CD4-positive, alpha-beta memory T cell (primary cell): ENCODE data around the gene COL6A5. TPM values are rescaled to one million over a fixed set of nuclear protein-coding genes. Genes with fewer than 3 reads are reported as not detected.
"Not testable (repeated sequence)": the region's sequence is repeated elsewhere in the genome, so short reads cannot be mapped to it uniquely, and the experiment has no call there.

ENCODE experiments used
- CTCF ChIA-PET: fragments of 350-600 bp; sonication (Branson Sonifier 250); formaldehyde crosslinking; loops from one replicate; lab custom pipeline; 2021; ENCODE audit warnings: inconsistent platforms; ENCODE audit not compliant: partially characterized antibody; lab: Charles Lee
- POLR2A ChIA-PET: fragments of 350-600 bp; sonication (Branson Sonifier 250); formaldehyde crosslinking; loops from one replicate; lab custom pipeline; 2021; ENCODE audit not compliant: partially characterized antibody; lab: Charles Lee
- DNase-seq, 5 donors: peaks; one replicate each; pipeline versions ENCODE4 v3.0.0 to v3.0.0-alpha.2; 2020 to 2022; ENCODE audit warnings: mixed read lengths in 1 of 5
- H3K27ac ChIP-seq: one replicate; pipeline ENCODE4 v1.7.0; 2013; ENCODE audit warnings: low read depth, low read length
- H3K27me3 ChIP-seq: 2 replicates; pipeline ENCODE4 v1.7.0; 2013; ENCODE audit warnings: mild to moderate bottlenecking, low read length, moderate library complexity; ENCODE audit not compliant: insufficient read depth
- H3K36me3 ChIP-seq: 2 replicates; pipeline ENCODE4 v1.7.0; 2013; ENCODE audit warnings: mild to moderate bottlenecking, low read length, moderate library complexity; ENCODE audit not compliant: insufficient read depth
- H3K4me1 ChIP-seq: 2 replicates; pipeline ENCODE4 v1.7.0; 2013; ENCODE audit warnings: mild to moderate bottlenecking, low read length, moderate library complexity; ENCODE audit not compliant: insufficient read depth
- H3K4me3 ChIP-seq, 2 donors: one replicate each; pipeline ENCODE4 v1.7.0; 2013; ENCODE audit warnings: low read length in 2 of 2, mild to moderate bottlenecking in 1 of 2
- H3K9me3 ChIP-seq, 2 donors: one replicate each; pipeline ENCODE4 v1.7.0; 2013; ENCODE audit warnings: low read length in 2 of 2, control low read depth in 1 of 2; ENCODE audit not compliant: control insufficient read depth in 1 of 2
- H3K27ac Mint-ChIP-seq, 7 donors: one replicate each; pipeline ENCODE4 v1.8.0; 2020 to 2021; ENCODE audit warnings: mixed read lengths in 7 of 7, mild to moderate bottlenecking in 6 of 7, inconsistent platforms in 3 of 7, moderate library complexity in 3 of 7
- H3K27me3 Mint-ChIP-seq, 2 donors: one replicate each; pipeline ENCODE4 v1.8.0; 2020 to 2021; ENCODE audit warnings: mixed read lengths in 2 of 2
- H3K36me3 Mint-ChIP-seq, 2 donors: one replicate each; pipeline ENCODE4 v1.8.0; 2020 to 2021; ENCODE audit warnings: mixed read lengths in 2 of 2, inconsistent platforms in 1 of 2, mild to moderate bottlenecking in 1 of 2
- H3K4me1 Mint-ChIP-seq, 4 donors: one replicate each; pipeline ENCODE4 v1.8.0; 2020 to 2021; ENCODE audit warnings: mixed read lengths in 4 of 4, mild to moderate bottlenecking in 1 of 4
- H3K4me3 Mint-ChIP-seq, 8 donors: one replicate each; pipeline ENCODE4 v1.8.0; 2020 to 2021; ENCODE audit warnings: mixed read lengths in 8 of 8, mild to moderate bottlenecking in 7 of 8, moderate library complexity in 6 of 8, inconsistent platforms in 3 of 8
- H3K9me3 Mint-ChIP-seq, 8 donors: one replicate each; pipeline ENCODE4 v1.8.0; 2020 to 2021; ENCODE audit warnings: mixed read lengths in 8 of 8, mild to moderate bottlenecking in 5 of 8, inconsistent platforms in 3 of 8, moderate library complexity in 1 of 8
- intact Hi-C: fragments of 100-400 bp; cut with micrococcal nuclease; formaldehyde crosslinking; loops from one replicate; pipeline ENCODE4 v1.15.1; 2023
- polyA plus RNA-seq, 2 donors: library from polyadenylated mRNA; unstranded; fragments of 300-500 nt; fragmentation: Illumina TruSeq; gene quantifications; one replicate each; pipeline ENCODE4 v1.2.3, GENCODE V29; 2021
- total RNA-seq, 2 experiments: library from RNA; stranded (reverse); gene quantifications; one replicate each; pipeline ENCODE4 v1.2.3, GENCODE V29; 2021

The COL6A5 gene
- total and polyA plus RNA-seq, 4 experiments from 2014 or later, result not detected

- no peaks in the 10 kb centered on the region for H3K4me1 Mint-ChIP-seq
- H3K4me1 ChIP-seq, result no peaks in the 10 kb centered on the region
- H3K27ac Mint-ChIP-seq, result no peak overlapping the region
Measured at GRCh38 chr3:130433306-130433705, 87.8 kb downstream of the COL6A5 start.

GRCh38 chr3:130442284-130442683 lies 96.8 kb downstream of the COL6A5 start:
- POLR2A ChIA-PET, result no interaction called here
- CTCF ChIA-PET, result no interaction called here
- intact Hi-C loops, result no loop called here
- Mint-ChIP-seq H3K36me3 (no peaks in the 10 kb centered on the region), H3K27me3 (peaks cover 4 to 5% of the 10 kb centered on the region in 2 donors), H3K9me3 (peaks cover 0 to 3% (median 0%) of the 10 kb centered on the region in 8 donors), H3K27ac (no peak overlapping the region), H3K4me1 (no peaks in the 10 kb centered on the region), H3K4me3 (no peak overlapping the region)
- Histone ChIP-seq H3K27me3 (no peaks in the 10 kb centered on the region), H3K4me3 (no peak overlapping the region), H3K9me3 (no peaks in the 10 kb centered on the region), H3K4me1 (no peaks in the 10 kb centered on the region), H3K27ac (no peak overlapping the region), H3K36me3 (no peaks in the 10 kb centered on the region)
- no peak for DNase-seq

More at GRCh38 chr3:130433306-130433705, 87.8 kb downstream of the COL6A5 start:
- no peaks in the 10 kb centered on the region for H3K36me3 Mint-ChIP-seq
- no peak overlapping the region for H3K27ac ChIP-seq
- peaks cover 0 to 6% of the 10 kb centered on the region in 2 donors for H3K27me3 Mint-ChIP-seq
- H3K27me3 ChIP-seq, result no peaks in the 10 kb centered on the region
- no peak overlapping the region for H3K4me3 Mint-ChIP-seq
- H3K9me3 ChIP-seq, result no peaks in the 10 kb centered on the region
- no peaks in the 10 kb centered on the region for H3K36me3 ChIP-seq
- POLR2A ChIA-PET, result no interaction called here
- no peak overlapping the region for H3K4me3 ChIP-seq
- H3K9me3 Mint-ChIP-seq, result peaks cover 0 to 7% (median 3%) of the 10 kb centered on the region in 8 donors
- CTCF ChIA-PET, result no interaction called here
- intact Hi-C loops, result no loop called here
- no peak for DNase-seq

GRCh38 chr3:130446840-130447239 lies 101.4 kb downstream of the COL6A5 start:
- H3K9me3 ChIP-seq, CTCF ChIA-PET, H3K36me3 ChIP-seq, DNase-seq, H3K4me3 Mint-ChIP-seq, H3K4me3 ChIP-seq, H3K9me3 Mint-ChIP-seq, POLR2A ChIA-PET, H3K4me1 Mint-ChIP-seq, intact Hi-C loops, H3K27me3 Mint-ChIP-seq, H3K27ac ChIP-seq, H3K27me3 ChIP-seq, H3K36me3 Mint-ChIP-seq, H3K27ac Mint-ChIP-seq, H3K4me1 ChIP-seq: not testable (repeated sequence)

- intact Hi-C loops, H3K4me3 Mint-ChIP-seq, H3K27me3 ChIP-seq, DNase-seq, H3K27me3 Mint-ChIP-seq, POLR2A ChIA-PET, H3K27ac Mint-ChIP-seq, H3K36me3 ChIP-seq, H3K4me1 ChIP-seq, CTCF ChIA-PET, H3K36me3 Mint-ChIP-seq, H3K27ac ChIP-seq, H3K4me1 Mint-ChIP-seq, H3K9me3 ChIP-seq, H3K4me3 ChIP-seq: not testable (repeated sequence)
- peaks cover 0 to 12% (median 3%) of the 10 kb centered on the region in 8 donors for H3K9me3 Mint-ChIP-seq
Measured at GRCh38 chr3:130448155-130448554, 102.7 kb downstream of the COL6A5 start.

- H3K4me1 ChIP-seq, result no peaks in the 10 kb centered on the region
- H3K9me3 ChIP-seq, result no peaks in the 10 kb centered on the region
- no peak for DNase-seq
- Mint-ChIP-seq H3K4me3 (no peak overlapping the region), H3K27me3 (peaks cover 0 to 3% of the 10 kb centered on the region in 2 donors), H3K27ac (no peak overlapping the region), H3K36me3 (no peaks in the 10 kb centered on the region), H3K9me3 (peaks cover 0 to 9% (median 2%) of the 10 kb centered on the region in 8 donors), H3K4me1 (no peaks in the 10 kb centered on the region)
- ChIA-PET CTCF (no interaction called here), POLR2A (no interaction called here)
- H3K36me3 ChIP-seq, result no peaks in the 10 kb centered on the region
- intact Hi-C loops, result no loop called here
- no peak overlapping the region for H3K4me3 ChIP-seq
- no peak overlapping the region for H3K27ac ChIP-seq
- no peaks in the 10 kb centered on the region for H3K27me3 ChIP-seq
Measured at GRCh38 chr3:130456540-130456939, 111.1 kb downstream of the COL6A5 start.

GRCh38 chr3:130457671-130458070 lies 112.2 kb downstream of the COL6A5 start:
- POLR2A ChIA-PET, result no interaction called here
- intact Hi-C loops, result no loop called here
- peaks cover 0 to 4% (median 0%) of the 10 kb centered on the region in 8 donors for H3K9me3 Mint-ChIP-seq

GRCh38 chr3:130459944-130460343 lies 114.5 kb downstream of the COL6A5 start:
- Histone ChIP-seq H3K9me3 (no peaks in the 10 kb centered on the region), H3K4me3 (no peak overlapping the region), H3K27me3 (no peaks in the 10 kb centered on the region), H3K27ac (no peak overlapping the region), H3K4me1 (no peaks in the 10 kb centered on the region), H3K36me3 (no peaks in the 10 kb centered on the region)
- Mint-ChIP-seq H3K27ac (no peak overlapping the region), H3K36me3 (no peaks in the 10 kb centered on the region), H3K4me3 (no peak overlapping the region), H3K27me3 (peaks cover 2 to 3% of the 10 kb centered on the region in 2 donors), H3K9me3 (peaks cover 0 to 3% (median 0%) of the 10 kb centered on the region in 8 donors), H3K4me1 (no peaks in the 10 kb centered on the region)
- DNase-seq, result no peak
- ChIA-PET POLR2A (no interaction called here), CTCF (no interaction called here)
- intact Hi-C loops, result no loop called here

More at GRCh38 chr3:130457671-130458070, 112.2 kb downstream of the COL6A5 start:
- CTCF ChIA-PET, result no interaction called here
- DNase-seq, result no peak
- H3K36me3 ChIP-seq, result no peaks in the 10 kb centered on the region
- Mint-ChIP-seq H3K36me3 (no peaks in the 10 kb centered on the region), H3K27ac (no peak overlapping the region), H3K4me1 (no peaks in the 10 kb centered on the region), H3K4me3 (no peak overlapping the region), H3K27me3 (peaks cover 0 to 3% of the 10 kb centered on the region in 2 donors)
- no peak overlapping the region for H3K4me3 ChIP-seq
- no peaks in the 10 kb centered on the region for H3K9me3 ChIP-seq
- no peak overlapping the region for H3K27ac ChIP-seq
- no peaks in the 10 kb centered on the region for H3K4me1 ChIP-seq
- no peaks in the 10 kb centered on the region for H3K27me3 ChIP-seq

GRCh38 chr3:130462089-130462488 lies 116.6 kb downstream of the COL6A5 start:
- Mint-ChIP-seq H3K36me3 (no peaks in the 10 kb centered on the region), H3K4me1 (no peaks in the 10 kb centered on the region), H3K4me3 (no peak overlapping the region), H3K9me3 (peaks cover 0 to 3% (median 0%) of the 10 kb centered on the region in 8 donors), H3K27me3 (peaks cover 3 to 5% of the 10 kb centered on the region in 2 donors), H3K27ac (no peak overlapping the region)
- no peak for DNase-seq
- Histone ChIP-seq H3K36me3 (no peaks in the 10 kb centered on the region), H3K27me3 (no peaks in the 10 kb centered on the region), H3K27ac (no peak overlapping the region), H3K9me3 (no peaks in the 10 kb centered on the region), H3K4me3 (no peak overlapping the region), H3K4me1 (no peaks in the 10 kb centered on the region)
- intact Hi-C loops, result no loop called here
- ChIA-PET CTCF (no interaction called here), POLR2A (no interaction called here)
